B cell (primary cell): Measurements from ENCODE around the gene ECT2. TPM values are rescaled to one million over a fixed set of nuclear protein-coding genes. Genes with fewer than 3 reads are reported as not detected.

Experiments
- ATAC-seq: fragments of 200-7000 bp; cut with Tn5 transposase; one replicate; pipeline ENCODE4 v1.10.0; 2021; ENCODE audit warnings: low read depth, mild to moderate bottlenecking, moderate number of reproducible peaks, moderate library complexity
- CTCF ChIA-PET: fragments of 350-600 bp; sonication (Branson Sonifier 250); formaldehyde crosslinking; loops from one replicate; lab custom pipeline; 2021; ENCODE audit warnings: antibody characterized with exemption, inconsistent platforms; lab: Charles Lee
- POLR2A ChIA-PET: fragments of 350-600 bp; sonication (Branson Sonifier 250); formaldehyde crosslinking; loops from one replicate; lab custom pipeline; 2021; ENCODE audit warnings: antibody characterized with exemption; lab: Charles Lee
- DNase-seq: peaks from one replicate; pipeline ENCODE4 v3.0.0; 2013
- H2AFZ ChIP-seq: 2 replicates; pipeline ENCODE4 v1.6.1; 2012; ENCODE audit warnings: mild to moderate bottlenecking, low read depth, low read length; ENCODE audit not compliant: insufficient read depth, poor library complexity, severe bottlenecking
- H3K27ac ChIP-seq, 2 donors: 1 replicate in 1 of 2; 2 replicates in 1 of 2; pipeline ENCODE4 v1.5.1; 2012 to 2013; ENCODE audit warnings: low read length in 2 of 2, mild to moderate bottlenecking in 2 of 2, moderate library complexity in 1 of 2
- H3K27me3 ChIP-seq, 4 experiments: fragments of 200-600 bp in 1 of 4; sonication (generic) in 1 of 4; replicated peaks in 1 of 4; 1 replicate in 2 of 4; 2 replicates in 2 of 4; pipeline versions ENCODE4 v1.6.1 to v1.7.0; 2013 to 2016; ENCODE audit warnings: low read length in 3 of 4, mild to moderate bottlenecking in 2 of 4, mixed read lengths in 1 of 4, moderate library complexity in 1 of 4; ENCODE audit not compliant: insufficient read depth in 4 of 4, control insufficient read depth in 3 of 4; ENCODE audit errors: control extremely low read depth in 1 of 4
- H3K36me3 ChIP-seq, 2 experiments: replicated peaks in 1 of 2; 1 replicate in 1 of 2; 2 replicates in 1 of 2; pipeline versions ENCODE4 v1.6.1 to v1.7.1; 2013; ENCODE audit warnings: low read length in 1 of 2; ENCODE audit not compliant: insufficient read depth in 2 of 2, control insufficient read depth in 1 of 2; ENCODE audit errors: control extremely low read depth in 1 of 2, extremely low read depth in 1 of 2
- H3K4me1 ChIP-seq, 2 donors: fragments of 200-600 bp in 1 of 2; sonication (generic) in 1 of 2; 1 replicate in 1 of 2; 2 replicates in 1 of 2; pipeline versions ENCODE4 v1.5.1 to v1.6.1; 2013 to 2017; ENCODE audit warnings: low read length in 2 of 2; ENCODE audit not compliant: control insufficient read depth in 2 of 2, insufficient read depth in 2 of 2
- H3K4me2 ChIP-seq: replicated peaks from 2 replicates; pipeline ENCODE3; 2012; ENCODE audit warnings: mild to moderate bottlenecking, low read depth, low read length; ENCODE audit not compliant: poor library complexity, severe bottlenecking
- H3K4me3 ChIP-seq, 5 experiments: fragments of 200-600 bp in 1 of 5; sonication (generic) in 1 of 5; 1 replicate in 3 of 5; 2 replicates in 2 of 5; pipeline versions ENCODE4 v1.5.1 to v1.7.0; 2011 to 2016; ENCODE audit warnings: low read length in 4 of 5, mild to moderate bottlenecking in 4 of 5, low read depth in 2 of 5, control low read depth in 1 of 5, moderate library complexity in 1 of 5; ENCODE audit not compliant: insufficient read depth in 1 of 5; ENCODE audit errors: control extremely low read depth in 1 of 5, extremely low read depth in 1 of 5
- H3K79me2 ChIP-seq: fragments of 200-600 bp; sonication (generic); one replicate; pipeline ENCODE4 v1.6.0; 2016; ENCODE audit warnings: low read length; ENCODE audit not compliant: control insufficient read depth, insufficient read depth
- H3K9ac ChIP-seq: fragments of 200-600 bp; sonication (generic); 2 replicates; pipeline ENCODE4 v1.6.1; 2017; ENCODE audit warnings: mild to moderate bottlenecking, low read length, moderate library complexity
- H3K9me3 ChIP-seq, 3 donors: one replicate each; pipeline versions ENCODE4 v1.6.1 to v1.7.1; 2013; ENCODE audit warnings: low read length in 2 of 3; ENCODE audit not compliant: control insufficient read depth in 2 of 3, insufficient read depth in 1 of 3; ENCODE audit errors: control extremely low read depth in 1 of 3
- H4K20me1 ChIP-seq: 2 replicates; pipeline ENCODE4 v1.6.0; 2012; ENCODE audit warnings: mild to moderate bottlenecking, low read length; ENCODE audit not compliant: insufficient read depth, control insufficient read depth, poor library complexity, severe bottlenecking
- H3K27ac Mint-ChIP-seq: one replicate; pipeline ENCODE4 v1.8.0; 2021; ENCODE audit warnings: mixed read lengths
- H3K27me3 Mint-ChIP-seq: one replicate; pipeline ENCODE4 v1.8.0; 2021; ENCODE audit warnings: mixed read lengths
- H3K4me1 Mint-ChIP-seq: one replicate; pipeline ENCODE4 v1.8.0; 2021; ENCODE audit warnings: mixed read lengths
- H3K4me3 Mint-ChIP-seq: one replicate; pipeline ENCODE4 v1.8.0; 2021; ENCODE audit warnings: mixed read lengths
- H3K9me3 Mint-ChIP-seq: one replicate; pipeline ENCODE4 v1.8.0; 2022; ENCODE audit warnings: mixed read lengths; ENCODE audit not compliant: insufficient read depth
- CTCF ChIP-seq: fragments of 200-600 bp; IDR thresholded peaks from one replicate; pipeline ENCODE4 v1.8.0; 2022; ENCODE audit warnings: antibody characterized with exemption, mild to moderate bottlenecking
- EZH2 ChIP-seq: IDR thresholded peaks from 2 replicates; pipeline ENCODE4 v1.6.1; 2012; ENCODE audit warnings: borderline replicate concordance, low read depth, mild to moderate bottlenecking, moderate library complexity, low read length; ENCODE audit not compliant: insufficient read depth, poor library complexity, severe bottlenecking
- WGBS: methylation state at CpG from one replicate; pipeline ENCODE4 v1.1.5; 2013; ENCODE audit warnings: missing lambda C conversion rate; ENCODE audit not compliant: insufficient coverage; 5-methylcytosine and 5-hydroxymethylcytosine counted together
- intact Hi-C: fragments of 100-400 bp; cut with micrococcal nuclease; formaldehyde crosslinking; loops from one replicate; pipeline ENCODE4 v1.10.0; 2022
- polyA plus RNA-seq: library from polyadenylated mRNA; depleted of rRNA; stranded (reverse); fragments of >200 nt; gene quantifications from 2 replicates; pipeline ENCODE4 v1.2.3, GENCODE V29; 2012
- total RNA-seq, 2 donors: library from RNA; stranded (reverse); fragments of 120-200 nt in 1 of 2; gene quantifications; 1 replicate in 1 of 2; 2 replicates in 1 of 2; pipeline versions ENCODE4 v1.2.3 to v1.2.4, GENCODE V29; 2013 to 2022

Gene ECT2
- total and polyA plus RNA-seq, 2 donors (not counting 1 experiment from before 2014, with no cell fraction given), result 1.00 to 5.1 TPM

DNA sequence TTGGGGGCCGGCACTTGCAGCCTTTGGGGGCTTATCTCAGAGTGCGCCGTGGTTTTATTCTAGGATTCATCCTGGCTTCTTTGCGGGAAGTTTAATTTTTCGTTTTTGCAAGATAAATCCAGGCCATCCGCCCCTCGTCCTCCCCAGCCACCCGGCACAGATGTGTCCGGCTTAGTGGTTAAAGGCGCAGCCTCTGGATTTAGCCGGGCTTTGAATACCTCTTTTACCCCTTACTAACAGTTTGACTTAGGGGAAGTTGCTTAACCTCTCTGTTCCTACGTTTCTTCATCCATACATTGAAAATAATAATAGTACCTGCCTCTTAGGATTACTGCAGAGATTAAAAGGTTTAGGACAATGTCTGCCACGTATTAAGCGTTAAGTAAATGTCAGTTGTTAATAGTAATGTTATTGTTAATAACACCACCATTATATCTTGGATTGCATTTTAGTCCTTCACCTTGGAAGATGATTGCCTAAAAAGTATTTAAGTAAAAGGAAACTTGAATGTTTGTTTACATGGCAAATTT is 714 bp downstream of the ECT2 start:
- WGBS, result 0% methylated on average over 3 of the region's 14 CpGs
- Histone ChIP-seq H3K4me3 (peak overlapping the region; percentile 71 to 86 (median 82)), H3K9ac (peak overlapping the region; percentile 91), H3K79me2 (no peaks in the 10 kb centered on the region), H4K20me1 (no peaks in the 10 kb centered on the region), H3K27me3 (no peaks in the 10 kb centered on the region), H3K27ac (peak overlapping the region in 1 of 2 donors; percentile 62), H3K4me1 (peaks cover 7 to 13% of the 10 kb centered on the region in 2 donors), H3K4me2 (peak overlapping the region; percentile 92), H2AFZ (peak overlapping the region; percentile 99), H3K36me3 (no peaks in the 10 kb centered on the region), H3K9me3 (peaks cover 0 to 3% (median 0%) of the 10 kb centered on the region in 3 donors)
- Mint-ChIP-seq H3K4me1 (peaks cover 10% of the 10 kb centered on the region), H3K27ac (no peak overlapping the region), H3K4me3 (peak overlapping the region; percentile 93), H3K9me3 (no peaks in the 10 kb centered on the region), H3K27me3 (no peaks in the 10 kb centered on the region)
- ATAC-seq (no peak), DNase-seq (no peak)
- POLR2A ChIA-PET, result interaction anchor here (1.7 kb wide), 1 partner anchor 40 kb away, joined by 8 read pairs; the partner anchor contains the start of gene NCEH1
- TF ChIP-seq CTCF (no peak), EZH2 (no peak)
- CTCF ChIA-PET, result interaction anchor here (1.5 to 3.1 kb wide), 4 partner anchors 13 to 79 kb away, joined by 3 to 17 read pairs (median 6); partner anchors contain the start of gene NCEH1
- intact Hi-C loops, result loop anchor here (2.0 kb wide), 2 partner anchors 84 to 228 kb away; partner anchors contain the start of gene TNFSF10

DNA sequence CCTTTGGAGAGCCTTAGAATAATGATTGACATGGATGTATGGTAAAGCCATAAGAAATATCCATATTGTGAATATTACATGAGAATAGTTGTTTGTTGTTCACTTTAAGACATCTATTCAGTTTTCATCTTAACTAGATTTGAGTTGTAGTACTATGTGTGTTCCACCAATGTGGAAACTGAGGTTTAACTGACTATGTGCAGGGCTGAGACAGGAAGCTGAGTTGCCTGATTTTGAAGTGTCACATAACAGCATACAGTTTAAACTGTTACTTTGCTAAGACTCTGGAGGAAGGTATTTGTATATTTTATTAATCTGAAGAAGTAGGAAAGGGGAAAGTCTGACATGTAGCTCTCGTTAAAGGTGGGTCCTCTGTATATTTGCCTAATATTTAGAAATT is 2.1 kb downstream of the ECT2 start:
- Histone ChIP-seq H3K9ac (no peak overlapping the region), H2AFZ (no peak overlapping the region), H3K36me3 (no peaks in the 10 kb centered on the region), H3K4me3 (no peak overlapping the region), H3K4me2 (no peak overlapping the region), H3K27ac (no peak overlapping the region), H4K20me1 (no peaks in the 10 kb centered on the region), H3K79me2 (no peaks in the 10 kb centered on the region), H3K27me3 (no peaks in the 10 kb centered on the region), H3K4me1 (peaks cover 7 to 13% of the 10 kb centered on the region in 2 donors), H3K9me3 (peaks cover 0 to 3% (median 0%) of the 10 kb centered on the region in 3 donors)
- ChIA-PET CTCF (interaction anchor here (1.0 kb wide), 1 partner anchor 10 kb away, joined by 3 read pairs; no protein-coding TSS in a partner anchor), POLR2A (no interaction called here)
- Mint-ChIP-seq H3K27ac (no peak overlapping the region), H3K4me1 (peaks cover 10% of the 10 kb centered on the region), H3K9me3 (no peaks in the 10 kb centered on the region), H3K27me3 (no peaks in the 10 kb centered on the region), H3K4me3 (no peak overlapping the region)
- no peak for DNase-seq
- WGBS, result no CpG with 5 or more reads among the region's 1 CpG
- no peak for TF ChIP-seq EZH2
- no peak for TF ChIP-seq CTCF
- ATAC-seq, result no peak
- intact Hi-C loops, result no loop called here
